HG03025 (cell line): ENCODE measurements around the gene KRTAP10-10.
"Not testable (repeated sequence)": the region's sequence is repeated elsewhere in the genome, so short reads cannot be mapped to it uniquely, and the experiment has no call there.

Experiments
- ATAC-seq: cut with Tn5 transposase; IDR thresholded peaks from one replicate; pipeline ENCODE4 v1.9.1; 2021; ENCODE audit warnings: mild to moderate bottlenecking, moderate library complexity; ENCODE audit not compliant: unreplicated experiment, low FRiP score

The KRTAP10-10 gene

GRCh38 chr21:44619886-44620285 is 17.3 kb upstream of the KRTAP10-10 start:
- no peak for ATAC-seq

DNA sequence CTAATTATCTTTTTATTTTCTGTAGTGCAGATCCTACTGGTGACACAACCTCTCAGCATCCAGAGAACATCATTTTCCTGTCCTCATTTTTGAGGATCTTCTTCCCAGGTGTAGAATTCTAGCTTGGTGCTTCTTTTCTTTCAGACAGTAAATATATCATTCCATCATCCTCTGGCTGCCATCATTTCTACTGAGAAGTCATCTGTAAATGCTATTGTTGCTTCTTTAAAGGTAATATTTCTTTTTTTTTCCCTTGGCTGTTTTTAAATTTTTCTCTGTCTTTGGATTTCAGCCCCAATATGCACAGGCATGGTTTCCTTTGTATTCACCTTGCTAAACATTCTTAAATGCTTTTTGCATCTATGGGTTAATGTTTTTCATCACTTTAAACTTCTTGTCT is 13.6 kb upstream of the KRTAP10-10 start:
- no peak for ATAC-seq

- no peak for ATAC-seq
Measured at GRCh38 chr21:44625756-44626155, 11.4 kb upstream of the KRTAP10-10 start.

- ATAC-seq, result no peak
Measured at GRCh38 chr21:44626262-44626661, 10.9 kb upstream of the KRTAP10-10 start.

DNA sequence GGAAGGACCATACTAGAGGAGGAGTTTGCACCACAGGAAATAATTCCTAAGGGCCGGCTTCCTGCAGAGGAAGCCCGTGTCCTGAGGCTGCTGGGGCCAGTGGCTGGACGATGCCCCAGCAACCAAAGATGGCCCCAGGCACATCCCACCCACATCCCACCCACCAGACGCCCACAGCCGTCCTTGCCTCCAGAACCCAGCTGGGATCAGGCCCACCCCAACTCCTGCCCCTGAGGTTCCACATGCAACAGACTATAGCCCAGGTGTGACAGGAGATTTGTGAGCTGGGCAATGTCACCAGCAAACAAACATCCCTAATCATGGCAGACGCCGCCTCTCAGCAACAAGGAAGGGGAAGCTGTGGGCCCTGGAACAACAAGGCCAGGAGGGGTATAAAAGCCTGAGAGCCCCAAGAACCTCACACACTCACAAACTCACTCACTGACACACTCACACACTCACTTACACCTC is 10.4 kb upstream of the KRTAP10-10 start, which contains the start of gene KRTAP10-9:
Gene KRTAP10-9, plus strand, starts transcription at position 421 of the 471 bp plus-strand sequence. CDS start 79 bp downstream, outside the sequence.
- no peak for ATAC-seq

GRCh38 chr21:44627181-44627822 is 9.9 kb upstream of the KRTAP10-10 start:
- not testable (repeated sequence) for ATAC-seq

DNA sequence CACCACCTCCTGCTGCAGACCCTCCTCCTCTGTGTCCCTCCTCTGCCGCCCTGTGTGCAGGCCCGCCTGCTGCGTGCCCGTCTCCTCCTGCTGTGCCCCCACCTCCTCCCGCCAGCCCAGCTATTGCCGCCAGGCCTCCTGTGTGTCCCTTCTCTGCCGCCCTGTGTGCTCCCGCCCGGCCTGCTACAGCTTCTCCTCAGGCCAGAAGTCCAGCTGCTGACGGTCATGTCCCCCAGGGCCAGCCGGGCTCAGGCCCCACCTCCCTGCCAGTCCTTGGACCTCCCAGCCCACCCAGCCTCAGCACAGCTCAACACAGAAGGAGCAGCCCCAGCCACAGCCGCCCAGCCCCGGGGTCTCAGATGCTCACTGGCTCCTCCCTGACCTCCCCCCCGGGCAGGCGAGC is 9.3 kb upstream of the KRTAP10-10 start:
- ATAC-seq, result not testable (repeated sequence)

GRCh38 chr21:44628707-44629391 is 8.3 kb upstream of the KRTAP10-10 start:
- ATAC-seq, result no peak

GRCh38 chr21:44630440-44630839 is 6.7 kb upstream of the KRTAP10-10 start:
- ATAC-seq, result no peak

DNA sequence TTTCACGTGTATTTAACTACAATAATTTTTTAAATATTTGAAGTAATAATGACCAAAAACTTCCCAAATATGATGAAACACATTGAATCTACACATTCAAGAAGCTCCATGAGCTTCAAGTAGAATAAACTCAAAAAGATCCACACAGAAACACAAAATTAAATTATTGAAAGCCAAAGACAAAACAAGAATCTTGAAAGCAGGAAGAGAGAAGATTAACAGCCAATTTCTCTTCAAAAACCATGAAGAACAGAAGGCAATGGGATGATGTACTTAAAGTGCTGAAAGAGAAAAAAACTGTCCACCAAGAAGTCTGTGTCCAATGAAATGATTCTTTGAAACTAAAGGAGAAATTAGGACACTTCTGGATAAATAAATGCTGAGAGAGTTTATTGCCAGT is 5.1 kb upstream of the KRTAP10-10 start:
- no peak for ATAC-seq

GRCh38 chr21:44636209-44637017 is 743 bp upstream of the KRTAP10-10 start:
- ATAC-seq, result no peak

- not testable (repeated sequence) for ATAC-seq
Measured at GRCh38 chr21:44637851-44638348, 744 bp downstream of the KRTAP10-10 start.

DNA sequence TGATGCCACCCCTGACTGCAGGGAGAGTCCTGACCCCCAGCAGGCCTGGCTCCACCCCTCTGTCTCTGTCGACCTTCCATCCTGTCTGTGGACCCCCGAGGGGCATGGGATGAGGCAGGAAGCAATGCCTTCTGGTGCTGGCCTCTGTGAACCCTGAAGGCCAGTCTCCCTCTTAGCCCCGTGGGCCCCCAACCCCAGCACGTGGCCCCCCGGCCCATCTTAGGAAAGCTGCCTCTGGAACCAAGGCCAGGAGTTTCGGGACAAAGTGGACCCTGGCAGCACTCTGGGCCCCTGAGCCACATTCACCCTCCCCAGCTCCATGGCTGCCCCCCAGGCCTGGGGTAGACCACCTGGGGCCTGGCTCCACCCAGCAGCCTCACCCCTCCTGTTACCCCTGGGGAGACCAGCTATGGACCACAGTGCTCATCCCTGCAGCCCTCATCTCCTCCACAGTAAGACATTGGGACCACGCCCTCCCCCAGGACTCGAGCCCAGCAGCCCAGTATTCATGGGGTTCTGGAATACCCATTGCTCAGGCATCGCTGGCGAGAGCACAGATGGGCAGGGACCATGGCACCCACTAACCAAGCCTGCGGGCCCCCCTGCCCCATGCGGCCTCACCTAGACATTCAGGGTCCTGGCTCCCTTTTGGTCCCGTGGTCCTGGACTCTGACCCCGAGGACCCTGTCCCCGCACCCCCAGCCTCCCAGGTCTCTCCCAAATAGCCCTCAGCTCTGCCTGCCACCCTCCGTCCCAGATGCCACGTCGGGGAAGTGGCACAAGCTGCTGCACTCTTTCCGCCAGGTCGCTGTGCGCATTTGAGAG is 1.6 kb downstream of the KRTAP10-10 start:
- not testable (repeated sequence) for ATAC-seq

DNA sequence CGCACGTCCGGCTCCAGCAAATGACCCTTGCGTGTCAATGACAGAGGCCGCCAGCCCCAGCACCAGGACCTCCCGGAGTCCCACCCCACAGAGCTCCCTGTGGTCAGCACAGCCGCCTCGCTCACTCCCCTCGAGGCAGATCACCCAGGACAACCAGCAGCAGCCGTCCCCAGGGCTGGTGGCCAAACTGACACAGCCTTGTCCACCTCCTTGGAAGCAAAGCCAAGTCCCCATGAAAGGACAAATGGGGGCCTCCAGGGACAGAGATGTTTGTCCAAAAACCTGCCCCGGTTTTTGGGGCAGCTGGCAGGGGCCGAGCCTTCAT is 2.1 kb downstream of the KRTAP10-10 start:
- ATAC-seq, result no peak

- ATAC-seq, result no peak
Measured at GRCh38 chr21:44640761-44641160, 3.6 kb downstream of the KRTAP10-10 start.

DNA sequence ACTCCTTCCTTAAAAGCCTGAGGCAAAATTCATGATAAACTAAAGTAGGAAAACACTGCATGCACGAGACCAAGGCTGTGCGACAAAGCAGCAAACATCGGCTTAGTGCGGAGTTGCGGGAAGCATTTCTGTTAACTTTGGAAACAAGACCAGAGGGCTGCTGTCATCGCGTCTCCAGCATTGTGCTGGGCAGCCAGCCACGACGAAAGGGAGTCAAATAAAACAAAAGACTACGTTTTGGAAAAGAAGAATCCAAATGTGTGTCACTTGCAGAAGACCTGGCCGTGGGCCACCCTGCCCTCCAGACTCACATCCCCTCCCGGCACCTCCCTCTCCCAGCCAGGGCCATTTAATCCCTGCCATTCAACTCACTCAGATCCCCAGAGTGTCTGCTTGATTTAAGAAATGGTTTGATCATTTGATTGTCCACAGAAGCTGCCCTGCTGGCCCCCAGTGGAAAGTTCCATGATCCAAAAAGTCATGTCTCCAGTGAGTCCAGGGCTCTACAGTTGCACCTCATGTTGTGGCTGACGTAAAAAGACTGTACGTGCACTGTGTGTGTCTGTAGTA is 6.7 kb downstream of the KRTAP10-10 start:
- ATAC-seq, result no peak

DNA sequence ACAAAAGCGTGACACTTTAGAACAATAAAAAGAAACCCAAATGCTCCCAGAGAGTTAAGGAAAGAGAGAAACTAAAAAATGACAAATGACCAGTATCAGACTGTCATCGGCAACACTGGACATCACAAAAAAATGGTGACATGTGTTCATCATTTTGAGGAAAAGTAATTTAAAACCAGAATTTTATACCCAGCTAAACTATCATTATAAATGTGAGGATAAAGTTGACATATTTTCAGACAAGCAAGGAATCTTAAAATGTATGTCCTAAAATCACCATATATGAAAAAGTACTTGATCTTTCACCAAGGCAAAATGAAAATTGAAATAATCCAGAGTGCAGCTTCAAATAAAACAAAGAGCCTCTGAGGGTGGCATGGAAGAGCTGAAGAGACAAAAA is 7.7 kb downstream of the KRTAP10-10 start:
- ATAC-seq, result no peak

DNA sequence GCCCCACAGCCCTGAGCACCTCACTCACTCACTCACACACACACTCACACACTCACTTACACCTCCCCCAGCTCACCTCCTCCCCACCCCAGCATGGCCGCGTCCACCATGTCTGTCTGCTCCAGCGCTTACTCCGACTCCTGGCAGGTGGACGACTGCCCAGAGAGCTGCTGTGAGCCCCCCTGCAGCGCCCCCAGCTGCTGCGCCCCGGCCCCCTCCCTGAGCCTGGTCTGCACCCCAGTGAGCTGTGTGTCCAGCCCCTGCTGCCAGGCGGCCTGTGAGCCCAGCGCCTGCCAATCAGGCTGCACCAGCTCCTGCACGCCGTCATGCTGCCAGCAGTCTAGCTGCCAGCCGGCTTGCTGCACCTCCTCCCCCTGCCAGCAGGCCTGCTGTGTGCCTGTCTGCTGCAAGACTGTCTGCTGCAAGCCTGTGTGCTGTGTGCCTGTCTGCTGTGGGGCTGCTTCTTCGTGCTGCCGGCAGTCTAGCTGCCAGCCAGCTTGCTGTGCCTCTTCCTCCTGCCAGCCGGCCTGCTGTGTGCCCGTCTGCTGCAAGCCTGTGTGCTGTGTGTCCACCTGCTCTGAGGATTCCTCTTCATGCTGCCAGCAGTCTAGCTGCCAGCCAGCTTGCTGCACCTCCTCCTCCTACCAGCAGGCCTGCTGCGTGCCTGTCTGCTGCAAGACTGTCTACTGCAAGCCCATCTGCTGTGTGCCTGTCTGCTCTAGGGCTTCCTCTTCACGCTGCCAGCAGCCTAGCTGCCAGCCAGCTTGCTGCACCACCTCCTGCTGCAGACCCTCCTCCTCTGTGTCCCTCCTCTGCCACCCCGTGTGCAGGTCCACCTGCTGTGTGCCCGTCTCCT is 9.4 kb downstream of the KRTAP10-10 start, which contains the start of gene KRTAP10-11:
Gene KRTAP10-11, plus strand, starts transcription at position 49 of the 856 bp plus-strand sequence. Its CDS starts 45 bp downstream, at position 94.
- not testable (repeated sequence) for ATAC-seq

DNA sequence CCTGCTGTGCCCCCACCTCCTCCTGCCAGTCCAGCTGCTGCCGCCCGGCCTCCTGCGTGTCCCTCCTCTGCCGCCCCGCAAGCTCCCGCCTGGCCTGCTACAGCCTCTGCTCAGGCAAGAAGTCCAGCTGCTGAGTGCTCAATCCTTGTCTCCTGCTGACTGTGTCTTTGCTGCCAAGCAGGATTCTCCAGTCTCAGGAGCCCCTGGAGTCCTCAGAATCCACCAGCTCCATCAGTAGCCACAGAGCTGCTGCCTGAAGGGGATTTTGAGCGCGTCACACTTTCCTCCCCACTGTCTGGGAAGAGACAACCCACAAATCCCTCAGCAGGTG is 10.0 kb downstream of the KRTAP10-10 start:
- no peak for ATAC-seq
